ENCODE measurements around the gene GGTA1.
A peak's percentile ranks its signal among the peaks of the same experiment; 100 is the strongest.
"Not testable (repeated sequence)": the region's sequence is repeated elsewhere in the genome, so short reads cannot be mapped to it uniquely, and the experiment has no call there.

The GGTA1 gene

GRCh38 chr9:121499427-121500164 is at the start of gene GGTA1:
GGTA1 (minus strand) TSS chr9:121499844; CDS start chr9:121467922, 31,922 bp downstream.
- peak; percentile 17 for DNase-seq

DNA sequence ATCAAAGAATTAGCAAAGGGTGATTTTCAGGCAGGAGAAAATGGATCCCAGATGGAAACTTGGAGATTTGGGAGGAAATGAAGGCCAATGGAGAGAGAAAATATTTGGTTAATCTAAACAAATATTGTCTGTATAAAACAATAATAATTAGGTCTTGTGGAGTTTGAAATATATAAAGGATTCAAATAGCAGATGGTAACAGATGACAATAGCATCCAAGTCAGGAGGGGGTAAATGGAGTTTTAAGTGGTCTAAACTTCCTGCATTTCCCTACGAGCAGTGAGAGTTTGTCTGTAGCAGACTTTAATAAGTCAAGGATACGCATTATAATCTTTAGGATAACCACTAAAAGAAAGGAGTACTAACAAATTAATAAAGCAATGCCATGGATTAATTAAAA is 49.0 kb upstream of the GGTA1 start:
- DNase-seq, result no peak

- peak; percentile 66 for DNase-seq
These were observed 46.3 kb upstream of the GGTA1 start for GRCh38 chr9:121545875-121546423.

DNA sequence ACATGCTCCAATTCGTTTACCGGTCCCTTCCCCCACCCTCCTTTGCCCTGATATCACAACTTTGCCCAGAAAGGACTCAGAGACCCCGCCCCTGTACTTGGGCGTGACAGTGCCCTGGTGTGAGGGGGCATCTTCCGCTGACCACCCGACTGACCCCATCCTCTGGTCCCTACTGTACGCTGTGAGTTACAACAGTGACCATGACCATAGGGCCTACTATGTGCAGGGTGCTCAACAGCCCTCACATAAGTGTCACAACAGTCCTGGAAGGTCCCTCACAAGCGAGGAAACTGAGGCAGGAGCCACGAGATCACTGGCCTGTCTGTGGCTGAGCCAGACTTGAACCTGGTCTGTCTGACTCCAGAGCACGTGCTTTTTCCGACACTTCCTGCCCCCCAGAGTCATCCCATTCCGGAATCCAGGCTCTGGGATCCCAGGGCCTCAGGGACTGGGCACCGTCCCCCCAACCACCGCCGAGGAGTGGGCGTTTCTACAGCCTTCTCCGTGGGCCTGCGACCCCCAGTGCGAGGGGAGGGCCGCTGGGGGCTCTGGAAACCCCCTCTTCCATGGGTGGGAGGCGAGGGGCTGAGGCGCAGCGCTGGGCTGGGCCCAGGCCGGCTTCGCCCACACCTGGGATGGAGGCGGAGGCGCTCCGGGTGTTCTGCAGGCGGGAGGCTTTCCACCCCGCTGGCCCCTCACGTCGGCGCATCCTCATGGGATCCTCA is 45.7 kb upstream of the GGTA1 start:
- DNase-seq, result no peak

DNA sequence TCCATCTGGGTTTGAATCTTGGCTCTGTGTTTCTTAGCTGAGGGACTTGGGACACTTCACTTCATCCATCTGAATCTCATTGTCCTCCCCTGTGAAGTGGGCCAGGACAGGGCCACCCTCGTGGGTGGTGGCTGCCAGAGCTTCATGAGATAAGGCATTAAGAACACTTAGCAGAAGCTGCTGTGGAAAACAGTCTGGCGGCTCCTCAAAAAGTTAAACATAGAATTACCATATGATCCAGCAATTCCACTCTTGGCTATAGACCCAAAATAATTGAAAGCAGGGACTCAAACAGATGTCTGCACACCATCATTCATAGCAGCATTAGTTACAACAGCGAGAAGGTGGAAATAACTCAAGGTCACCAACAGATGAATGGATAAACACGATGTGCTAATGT is 42.4 kb upstream of the GGTA1 start:
- DNase-seq, result no peak

DNA sequence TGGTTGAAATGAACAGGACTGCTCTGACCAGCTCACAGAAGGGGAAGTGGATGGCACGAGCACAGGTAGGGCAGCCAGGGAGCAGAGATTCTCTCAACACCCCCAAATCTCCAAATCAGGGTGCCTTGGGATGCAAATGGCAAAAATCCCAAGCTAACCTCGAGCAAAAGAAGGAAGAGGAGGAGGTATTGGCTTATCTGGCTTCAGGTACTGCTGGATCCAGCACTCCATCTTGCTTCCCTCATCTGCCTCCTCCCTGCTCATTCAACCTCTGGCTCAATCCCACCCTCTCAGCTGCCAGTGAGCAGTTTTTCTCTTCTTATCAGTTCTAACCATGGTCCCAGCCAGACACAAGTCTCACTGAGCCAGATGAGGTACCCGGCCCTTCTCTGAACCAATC is 41.6 kb upstream of the GGTA1 start:
- no peak for DNase-seq

- no peak for DNase-seq
These were observed 38.6 kb upstream of the GGTA1 start for GRCh38 chr9:121538221-121538620.

- no peak for DNase-seq
These were observed 37.6 kb upstream of the GGTA1 start for GRCh38 chr9:121537283-121537682.

DNA sequence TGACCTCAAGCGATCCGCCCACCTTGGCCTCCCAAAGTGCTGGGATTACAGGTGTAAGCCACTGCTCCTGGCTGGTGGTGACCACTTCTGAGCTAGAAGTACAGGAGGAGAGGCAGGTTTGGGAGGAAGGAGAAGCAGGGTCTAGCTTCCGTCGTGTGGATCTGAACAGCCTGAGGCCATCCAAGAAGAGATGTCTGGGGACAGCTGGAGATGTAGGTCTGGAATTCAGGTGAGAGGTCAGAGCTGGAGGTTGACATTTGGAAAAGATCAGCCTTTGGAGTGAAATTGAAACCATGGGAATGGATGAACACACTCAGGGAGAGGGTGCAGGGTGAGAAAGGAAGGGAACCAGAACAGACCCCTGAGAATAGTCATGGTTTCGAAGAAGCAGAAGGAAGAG is 33.2 kb upstream of the GGTA1 start:
- DNase-seq, result no peak

GRCh38 chr9:121529237-121529987 is 29.8 kb upstream of the GGTA1 start:
- DNase-seq, result no peak

DNA sequence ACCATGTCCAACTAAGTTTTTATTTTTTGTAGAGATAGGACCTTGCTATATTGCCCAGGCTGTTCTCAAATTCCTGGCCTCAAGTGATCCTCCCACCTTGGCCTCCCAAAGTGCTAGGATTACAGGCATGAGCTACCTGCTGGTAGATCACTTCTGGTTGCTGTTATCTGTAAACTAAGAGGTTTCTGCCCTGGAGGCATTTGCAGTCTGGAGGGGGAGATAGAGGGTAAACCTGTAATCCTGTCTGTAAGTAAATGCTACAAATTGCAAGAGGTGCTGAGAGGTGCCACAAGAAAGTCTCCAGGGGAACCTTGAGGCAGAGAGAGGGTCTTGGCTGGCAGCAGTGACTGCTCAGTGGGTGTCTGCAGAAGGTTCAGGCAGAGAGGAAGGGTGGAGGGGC is 29.0 kb upstream of the GGTA1 start:
- no peak for DNase-seq

- no peak for DNase-seq
These were observed 27.7 kb upstream of the GGTA1 start for GRCh38 chr9:121527371-121527770.

- not testable (repeated sequence) for DNase-seq
These were observed 20.0 kb upstream of the GGTA1 start for GRCh38 chr9:121519688-121520087.

GRCh38 chr9:121518634-121519033 is 19.0 kb upstream of the GGTA1 start:
- DNase-seq, result no peak

- not testable (repeated sequence) for DNase-seq
These were observed 13.5 kb upstream of the GGTA1 start for GRCh38 chr9:121513166-121513565.

DNA sequence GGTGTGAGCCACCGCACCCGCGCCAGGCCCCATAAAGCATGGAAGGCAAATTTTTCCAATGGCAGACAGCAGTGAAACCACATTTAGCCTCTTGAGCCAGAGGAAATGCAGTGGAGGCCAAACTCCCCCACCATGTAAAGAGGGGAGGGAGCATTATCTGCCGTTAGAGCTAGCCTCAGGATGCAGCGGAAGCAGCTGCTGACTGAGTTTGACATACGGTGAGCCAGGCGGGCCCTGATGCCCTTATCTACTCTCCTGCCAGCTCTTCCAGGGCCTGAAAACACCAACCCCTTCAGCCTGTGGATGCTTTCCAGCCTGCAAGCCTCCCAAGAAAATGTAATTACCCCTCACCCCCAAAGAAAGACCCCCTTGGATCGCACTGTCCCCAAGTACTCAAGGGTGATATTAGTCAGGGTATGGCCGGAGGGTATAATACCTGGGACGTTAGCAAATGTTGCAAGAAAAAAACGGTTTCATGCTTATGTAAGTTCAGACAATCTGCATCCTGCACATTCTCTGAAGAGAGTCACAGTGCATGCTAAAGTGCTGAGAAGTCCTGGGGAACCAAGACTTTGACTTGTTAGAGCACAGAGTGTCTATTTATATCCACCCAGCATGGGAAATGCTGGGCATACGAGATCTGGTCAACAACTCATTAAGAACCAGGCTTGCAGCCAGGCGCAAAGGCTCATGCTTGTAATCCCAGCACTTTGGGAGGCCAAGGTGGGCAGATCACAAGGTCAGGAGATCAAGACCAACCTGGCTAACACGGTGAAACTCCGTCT is 11.3 kb upstream of the GGTA1 start:
- no peak for DNase-seq

GRCh38 chr9:121509180-121509579 is 9.5 kb upstream of the GGTA1 start:
- no peak for DNase-seq

DNA sequence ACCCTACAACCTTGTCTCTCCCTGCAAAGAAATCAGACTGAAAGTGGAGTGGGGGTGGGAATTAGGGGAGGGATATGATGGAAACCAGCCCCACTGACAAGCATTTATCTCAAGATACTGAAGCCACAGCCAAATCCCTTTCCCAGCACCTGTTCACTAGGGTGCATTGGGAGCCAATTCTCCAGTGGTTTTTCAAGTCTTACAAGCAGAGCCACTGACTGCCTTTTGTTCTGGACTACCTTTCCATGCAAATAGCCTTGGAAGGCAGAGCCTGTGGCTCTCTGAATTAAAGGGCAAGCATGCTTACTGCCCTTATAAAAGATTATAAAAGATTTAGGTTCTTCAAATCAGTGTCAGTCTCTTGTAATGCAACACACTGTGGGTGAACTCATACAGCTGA is 8.8 kb upstream of the GGTA1 start:
- no peak for DNase-seq

DNA sequence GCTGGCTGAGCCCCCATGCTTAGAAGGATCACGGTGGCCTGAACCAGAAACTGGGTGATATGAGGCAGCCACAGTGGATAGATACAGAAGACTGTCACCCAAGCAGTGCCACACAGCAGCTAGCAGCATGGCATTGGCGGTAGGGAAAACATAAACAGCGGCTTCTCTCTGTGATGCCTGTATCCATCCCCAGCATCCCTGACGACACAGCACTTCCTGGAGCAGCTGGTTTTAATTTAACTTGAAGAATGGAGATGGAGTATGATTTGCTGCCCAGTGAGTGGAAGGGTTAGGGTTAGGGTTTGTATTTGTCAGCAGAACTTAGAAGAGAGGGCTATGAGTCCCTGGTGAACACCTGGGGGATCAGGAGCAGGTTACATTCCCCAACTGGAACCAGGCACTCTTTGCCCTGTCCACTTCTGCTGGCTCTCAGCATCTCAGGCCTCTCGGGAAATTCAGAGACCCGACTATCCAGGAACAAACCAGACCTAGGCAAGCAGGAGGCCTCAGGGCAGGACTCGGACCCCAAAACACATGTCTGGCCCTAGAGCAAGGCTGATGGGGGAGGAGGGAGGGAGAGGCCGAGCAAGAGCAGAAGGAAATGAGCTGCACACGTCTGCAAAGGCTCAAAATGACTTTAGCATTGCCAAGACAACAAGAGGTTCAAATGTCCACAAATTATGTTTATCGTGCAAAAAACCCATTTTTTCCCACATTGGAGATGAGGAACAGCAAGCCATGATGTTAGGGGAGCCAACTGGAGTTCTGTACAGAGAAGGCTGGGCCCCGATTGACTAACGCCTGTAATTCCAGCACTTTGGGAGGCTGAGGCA is 6.5 kb upstream of the GGTA1 start:
- no peak for DNase-seq

- no peak for DNase-seq
These were observed 3.8 kb upstream of the GGTA1 start for GRCh38 chr9:121503444-121503843.

DNA sequence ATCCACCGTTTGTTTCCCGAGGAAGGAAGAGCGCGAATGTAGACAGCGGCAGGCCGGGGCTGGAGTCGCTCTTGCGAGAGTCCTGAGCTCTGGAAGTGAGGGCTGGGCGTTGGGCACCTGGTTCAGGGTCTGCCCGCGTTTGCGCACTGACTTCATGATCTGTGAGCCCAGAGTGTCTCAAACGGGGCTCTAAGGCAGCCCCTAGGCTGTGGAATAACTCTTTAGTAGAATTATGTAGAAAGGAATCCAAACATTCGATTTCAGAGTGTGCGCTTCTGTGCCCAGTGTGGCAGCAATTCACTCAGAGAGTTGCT is 478 bp upstream of the GGTA1 start:
- no peak for DNase-seq

DNA sequence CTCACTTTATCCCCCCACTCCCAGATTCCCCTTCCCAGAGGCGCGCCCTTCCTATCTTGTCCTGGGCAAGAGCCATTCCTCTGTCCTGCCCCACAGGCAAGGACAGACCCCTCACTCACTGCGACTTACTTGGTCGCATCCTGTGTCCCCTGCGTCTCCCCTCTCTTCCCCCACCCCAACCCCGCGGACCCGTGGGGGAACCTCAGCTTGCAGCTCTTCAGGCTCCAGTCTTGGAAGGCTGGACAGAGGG is 542 bp downstream of the GGTA1 start:
- DNase-seq, result no peak
